GM21723 (cell line): ENCODE results near the gene CLEC17A.
"Not testable (repeated sequence)": the region's sequence is repeated elsewhere in the genome, so short reads cannot be mapped to it uniquely, and the experiment has no call there.

Experiments
- ATAC-seq: cut with Tn5 transposase; IDR thresholded peaks from one replicate; pipeline ENCODE4 v1.9.1; 2021; ENCODE audit warnings: mild to moderate bottlenecking, moderate library complexity; ENCODE audit not compliant: unreplicated experiment

The CLEC17A gene

GRCh38 chr19:14582894-14583340 is at the start of gene CLEC17A:
CLEC17A (plus strand) TSS chr19:14583084; CDS start chr19:14583161, 77 bp downstream.
- no peak for ATAC-seq

GRCh38 chr19:14533450-14533849 is 49.4 kb upstream of the CLEC17A start:
- ATAC-seq: no peak

DNA sequence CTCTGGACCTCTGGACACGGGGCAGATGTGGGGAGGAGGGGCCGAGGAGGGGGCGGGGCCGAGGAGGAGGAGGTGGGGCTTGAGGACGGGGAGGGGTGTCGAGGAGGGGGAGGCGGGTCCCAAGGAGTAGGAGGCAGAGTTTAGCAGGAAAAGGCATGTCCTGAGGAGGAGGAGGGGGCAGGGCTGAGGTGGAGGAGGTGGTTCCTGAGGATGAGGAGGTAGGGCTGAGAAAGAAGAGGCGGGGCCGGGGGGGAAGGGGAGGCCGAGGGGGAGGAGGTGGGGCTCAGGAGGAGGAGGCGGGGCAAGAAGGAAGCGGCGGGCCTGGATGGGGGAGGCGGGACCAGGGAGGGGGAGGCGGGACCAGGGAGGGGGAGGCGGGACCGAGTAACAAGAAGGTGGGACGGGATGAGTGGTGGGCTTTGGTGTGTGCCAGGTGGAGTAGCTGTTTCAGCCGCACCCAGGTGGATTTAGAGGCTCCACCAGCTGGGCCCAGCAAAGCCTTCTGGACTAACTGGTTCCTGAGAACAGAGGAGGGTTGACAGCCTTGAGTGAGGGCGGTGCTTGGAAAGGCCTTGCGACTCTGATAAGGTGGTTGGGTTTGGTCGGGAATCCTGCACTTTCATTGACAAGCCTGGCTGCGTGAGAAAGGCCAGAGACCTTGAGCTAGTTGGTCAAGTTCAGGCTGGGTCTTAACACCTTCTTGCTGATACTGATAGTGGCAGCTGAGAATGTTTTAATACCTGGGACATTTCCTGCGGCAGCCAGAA is 45.8 kb upstream of the CLEC17A start:
- ATAC-seq: no peak

- no peak for ATAC-seq
Observed at GRCh38 chr19:14540741-14541525, 42.0 kb upstream of the CLEC17A start.

GRCh38 chr19:14541979-14542378 is 40.9 kb upstream of the CLEC17A start:
- ATAC-seq: not testable (repeated sequence)

DNA sequence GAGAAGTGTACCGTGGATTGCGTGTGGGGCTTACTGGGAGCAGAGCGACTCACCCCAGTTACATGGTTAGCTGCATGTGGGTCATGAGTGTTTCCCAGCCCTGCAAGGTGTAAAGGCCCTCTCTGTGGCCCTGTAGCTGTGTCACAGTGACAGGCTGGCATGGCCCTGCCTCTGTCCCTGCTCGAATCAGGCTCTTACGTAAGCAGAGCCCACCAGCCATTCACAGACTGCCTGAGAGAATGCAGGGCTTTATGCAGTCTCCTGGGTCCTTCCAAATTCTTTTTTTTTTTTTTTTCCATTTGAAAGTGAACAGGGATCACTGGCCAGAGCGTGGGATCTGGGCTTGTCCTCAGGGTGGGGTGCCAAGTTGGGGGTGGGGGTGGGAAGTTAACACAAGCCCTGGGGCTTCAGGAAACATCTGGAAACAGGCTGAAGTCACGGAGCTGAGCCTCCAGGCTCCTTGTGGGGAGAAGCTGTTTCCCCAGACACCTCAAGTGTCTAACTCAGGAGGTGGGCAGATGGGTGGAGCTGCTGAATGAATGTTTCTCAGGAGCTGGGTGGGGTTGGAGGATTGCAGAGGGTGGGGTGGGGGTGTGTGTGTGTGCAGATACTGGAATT is 40.1 kb upstream of the CLEC17A start:
- no peak for ATAC-seq

GRCh38 chr19:14544047-14544446 is 38.8 kb upstream of the CLEC17A start:
- no peak for ATAC-seq

GRCh38 chr19:14544977-14545715 is 37.7 kb upstream of the CLEC17A start:
- no peak for ATAC-seq

DNA sequence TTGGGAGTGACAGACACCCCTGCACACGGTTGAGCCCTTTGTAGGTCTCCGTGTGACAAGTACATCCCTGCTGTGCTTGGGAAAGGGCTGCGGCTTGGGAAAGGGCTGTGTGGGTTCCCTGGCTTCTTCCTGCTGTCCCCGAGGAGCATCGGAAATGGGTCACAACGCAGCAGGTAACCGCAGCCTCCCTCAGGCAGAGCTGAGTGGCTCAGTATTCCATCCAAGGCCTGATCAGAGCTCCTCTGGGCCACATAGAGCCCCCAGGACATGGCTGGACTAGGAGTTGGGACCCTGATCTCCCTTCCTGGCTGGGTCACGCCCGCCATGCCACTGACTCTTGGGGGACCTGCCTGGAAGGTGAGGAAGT is 37.2 kb upstream of the CLEC17A start:
- no peak for ATAC-seq

DNA sequence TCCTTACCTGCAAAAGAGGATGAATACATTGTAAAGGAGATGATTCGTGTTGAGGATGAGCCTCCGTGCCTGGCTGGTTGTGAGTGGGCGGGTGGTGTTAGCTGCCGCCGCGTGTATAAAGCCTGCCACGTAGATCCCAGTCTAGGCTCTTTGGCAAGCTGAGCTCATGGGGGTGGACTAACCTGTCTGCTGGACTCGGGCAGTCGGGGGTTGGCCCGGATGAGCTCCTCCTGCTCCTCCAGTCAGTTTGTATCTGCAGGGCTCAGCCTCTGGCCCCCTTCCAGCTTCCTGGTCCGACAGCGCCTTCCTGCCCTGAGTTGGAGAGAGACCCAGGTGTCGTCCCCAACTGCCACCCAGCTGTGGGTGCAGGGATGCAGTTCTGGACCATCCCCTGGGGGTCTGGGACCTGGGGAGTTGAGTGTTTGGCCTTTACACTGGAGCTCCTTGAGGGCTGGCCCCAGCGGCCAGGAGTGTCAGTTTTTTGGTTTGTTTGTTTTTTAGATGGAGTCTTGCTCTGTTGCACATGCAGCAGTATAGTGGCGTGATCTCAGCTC is 32.6 kb upstream of the CLEC17A start:
- ATAC-seq: no peak

- not testable (repeated sequence) for ATAC-seq
Observed at GRCh38 chr19:14551134-14552005, 31.5 kb upstream of the CLEC17A start.

DNA sequence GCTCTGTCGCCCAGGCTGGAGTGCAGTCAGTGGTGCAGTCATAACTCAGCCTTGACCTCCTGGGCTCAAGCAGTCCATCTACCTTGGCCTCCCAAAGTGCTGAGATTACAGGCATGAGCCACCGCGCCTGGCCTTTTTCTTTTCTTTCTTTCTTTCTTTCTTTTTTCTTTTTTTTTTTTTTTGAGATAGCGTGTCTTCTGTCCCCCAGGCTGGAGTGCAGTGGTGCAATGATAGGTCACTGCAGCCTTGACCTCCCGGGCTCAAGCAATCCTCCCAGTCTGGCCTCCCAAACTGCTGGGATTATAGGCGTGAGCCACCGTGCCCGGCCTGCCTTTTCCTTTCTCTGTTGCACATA is 30.9 kb upstream of the CLEC17A start:
- not testable (repeated sequence) for ATAC-seq

GRCh38 chr19:14553042-14553938 is 29.6 kb upstream of the CLEC17A start:
- ATAC-seq: no peak

DNA sequence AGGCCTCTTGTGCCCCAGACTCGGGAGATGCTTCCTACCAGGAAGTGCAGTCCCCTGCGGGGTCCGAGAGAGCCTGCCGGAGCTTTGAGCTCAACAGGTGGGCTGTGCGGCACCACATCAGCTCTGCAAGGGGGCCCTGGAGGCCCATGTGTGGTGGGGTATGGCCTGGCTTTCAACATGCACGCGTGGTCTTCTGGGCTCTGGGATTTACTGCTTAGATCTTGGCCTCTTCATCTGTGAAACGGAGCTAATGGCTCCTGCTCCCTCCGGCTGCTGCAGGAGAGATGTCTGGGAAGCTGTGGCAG is 29.0 kb upstream of the CLEC17A start:
- no peak for ATAC-seq

DNA sequence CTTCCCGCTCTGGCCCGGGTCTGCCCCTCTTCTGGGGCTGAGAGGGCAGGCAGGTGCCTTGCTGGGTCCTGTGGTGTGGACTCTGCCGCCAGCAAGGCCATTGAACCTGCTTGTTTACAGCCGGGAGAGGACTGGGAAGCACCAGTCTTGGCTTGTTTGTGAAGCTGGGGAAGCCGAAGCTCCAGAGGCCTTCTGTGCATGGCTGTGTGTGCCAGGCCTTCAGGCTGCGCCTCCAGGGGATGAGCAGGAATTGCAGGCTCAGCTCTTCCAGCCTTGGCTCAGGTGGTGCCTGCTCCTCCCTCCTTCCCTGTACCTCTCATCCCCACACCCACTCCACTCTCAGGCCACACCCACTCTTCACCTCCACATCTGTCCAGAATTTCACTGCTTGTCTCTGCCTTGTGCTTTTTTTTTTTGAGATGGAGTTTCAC is 28.5 kb upstream of the CLEC17A start:
- ATAC-seq: no peak

- no peak for ATAC-seq
Observed at GRCh38 chr19:14555918-14556661, 26.8 kb upstream of the CLEC17A start.

DNA sequence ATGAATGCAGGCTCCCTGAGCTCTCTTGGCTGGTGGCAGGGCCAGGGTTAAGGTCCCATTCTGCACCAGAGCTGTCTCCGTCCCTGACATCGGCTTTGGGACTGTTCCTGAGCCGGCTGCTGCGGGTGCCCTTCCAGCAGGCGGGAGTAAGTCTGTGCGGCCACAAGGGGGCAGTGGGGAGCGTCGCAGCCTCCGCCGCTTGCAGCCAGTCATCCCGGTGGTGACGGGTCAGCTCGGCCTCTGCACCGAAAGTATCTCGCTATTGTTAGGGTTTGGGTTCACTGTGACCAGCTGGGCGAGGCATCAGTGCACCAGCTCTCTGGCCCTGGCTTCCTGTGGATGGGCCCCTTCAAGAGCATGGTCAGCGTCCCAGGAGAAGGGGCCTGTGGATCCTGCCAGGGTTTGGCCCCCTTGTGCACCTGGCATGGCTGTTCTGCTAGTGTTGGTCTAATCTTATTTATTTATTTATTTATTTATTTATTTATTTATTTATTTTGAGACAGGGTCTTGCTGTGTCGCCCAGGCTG is 26.2 kb upstream of the CLEC17A start:
- no peak for ATAC-seq
